KBM-7 (cell line): Measurements from ENCODE around the gene CETN3.
"Not testable (repeated sequence)": the region's sequence is repeated elsewhere in the genome, so short reads cannot be mapped to it uniquely, and the experiment has no call there.

Experiments used
- DNase-seq: peaks from one replicate; pipeline ENCODE4 v3.0.0-alpha.2; 2015
- in situ Hi-C: fragments of 300-500 bp; cut with MboI; formaldehyde crosslinking; loops from 2 replicates; pipeline ENCODE4 v1.14.3; 2020; ENCODE audit warnings: low sequenced_read_pairs, low pct_unique_long_range_greater_than_20kb, mixed read lengths

The CETN3 gene

GRCh38 chr5:90344689-90345088 is 64.9 kb downstream of the CETN3 start:
- in situ Hi-C loops = no loop called here
- no peak for DNase-seq

GRCh38 chr5:90343731-90344130 is 65.8 kb downstream of the CETN3 start:
- in situ Hi-C loops, DNase-seq: not testable (repeated sequence)

GRCh38 chr5:90342576-90342975 is 67.0 kb downstream of the CETN3 start:
- no peak for DNase-seq
- in situ Hi-C loops = no loop called here
